ENCODE data around the gene CRTAC1.
A peak's percentile ranks its signal among the peaks of the same experiment; 100 is the strongest.

The CRTAC1 gene

DNA sequence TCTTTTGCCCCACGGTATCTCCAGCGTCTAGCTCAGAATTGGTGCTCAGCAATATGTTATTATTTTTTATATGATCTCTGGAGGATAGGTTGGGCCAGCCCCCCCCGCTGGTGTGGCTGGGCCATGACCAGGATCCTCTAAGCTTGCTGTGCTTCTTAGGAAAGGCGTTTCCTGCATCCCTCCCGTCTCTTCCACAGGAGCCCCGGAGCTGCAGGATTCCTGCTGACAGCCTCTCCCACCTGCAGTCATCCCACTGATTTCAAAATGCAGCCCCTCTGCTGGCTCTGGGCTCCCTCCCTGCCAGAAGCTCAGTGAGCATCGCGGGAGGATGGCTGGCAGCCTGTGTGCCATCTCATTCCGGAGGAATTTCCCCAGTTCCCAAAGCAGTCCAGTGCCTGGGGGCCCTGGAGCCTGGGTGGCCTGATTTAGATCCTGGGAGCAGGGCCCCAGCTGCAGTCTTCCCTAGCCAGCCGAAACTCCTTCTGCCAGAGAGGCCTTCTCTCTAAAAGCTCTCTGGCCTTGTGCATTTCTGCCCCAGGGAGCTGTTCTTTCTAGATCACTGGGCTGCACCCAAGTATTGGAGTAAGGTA lies 202.6 kb downstream of the CRTAC1 start:
- no peak for DNase-seq

DNA sequence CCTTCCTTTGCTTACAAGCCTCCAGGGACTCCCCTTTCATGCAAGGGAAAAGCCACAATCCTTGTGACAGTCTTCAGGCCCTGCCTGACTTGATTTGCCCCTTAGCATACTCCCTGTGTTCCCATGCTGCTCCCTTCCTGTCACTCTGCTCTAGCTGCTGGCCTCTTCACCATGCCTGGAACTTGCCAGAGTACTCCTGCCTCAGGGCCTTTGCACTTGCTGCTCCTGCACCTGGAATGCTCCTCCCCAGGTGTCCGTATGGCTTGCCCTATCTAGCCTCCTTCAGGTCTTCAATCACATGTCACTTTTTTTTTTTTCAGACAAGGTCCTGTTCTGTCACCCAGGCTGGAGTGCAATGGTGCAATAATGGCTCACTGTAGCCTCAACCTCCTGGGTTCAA lies 203.5 kb downstream of the CRTAC1 start:
- peak; percentile 6 for DNase-seq

DNA sequence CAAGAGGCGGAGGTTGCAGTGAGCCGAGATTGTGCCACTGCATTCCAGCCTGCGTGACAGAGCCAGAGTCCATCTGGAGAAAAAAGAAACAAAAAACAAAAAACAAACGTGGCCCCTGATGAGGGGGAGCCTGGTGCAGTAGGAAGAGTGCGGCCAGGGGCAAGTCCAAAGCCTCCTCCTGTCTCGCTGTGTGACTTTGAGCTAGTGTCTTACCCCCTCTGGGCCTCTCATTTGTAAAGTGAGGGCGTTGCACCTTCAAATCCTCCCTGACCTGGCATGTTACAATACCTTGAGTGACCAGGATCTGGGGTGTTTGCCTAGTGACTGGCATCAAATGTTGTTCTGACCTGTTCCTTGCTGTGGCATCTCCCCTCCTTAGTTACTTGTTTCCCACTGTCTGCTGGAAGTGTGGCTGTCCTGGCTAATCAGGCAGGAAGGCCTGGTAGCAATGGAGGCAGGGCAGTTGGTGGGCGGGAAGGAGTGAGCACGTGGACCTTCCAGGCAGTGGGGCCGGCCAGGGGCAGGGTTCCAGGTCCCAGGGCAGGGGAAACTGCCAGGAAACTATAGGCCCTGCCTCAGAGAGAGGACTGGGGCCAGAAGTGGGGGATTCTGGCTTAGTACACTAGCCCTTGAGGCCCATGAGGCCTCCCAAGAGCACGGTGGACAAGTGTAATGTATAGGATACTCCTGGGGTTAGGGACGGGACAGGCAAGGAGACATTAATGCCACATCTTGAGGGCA lies 205.2 kb downstream of the CRTAC1 start:
- no peak for DNase-seq

GRCh38 chr10:97823734-97824133 lies 206.7 kb downstream of the CRTAC1 start:
- DNase-seq = no peak

GRCh38 chr10:97822261-97822687 lies 208.1 kb downstream of the CRTAC1 start:
- DNase-seq = no peak

DNA sequence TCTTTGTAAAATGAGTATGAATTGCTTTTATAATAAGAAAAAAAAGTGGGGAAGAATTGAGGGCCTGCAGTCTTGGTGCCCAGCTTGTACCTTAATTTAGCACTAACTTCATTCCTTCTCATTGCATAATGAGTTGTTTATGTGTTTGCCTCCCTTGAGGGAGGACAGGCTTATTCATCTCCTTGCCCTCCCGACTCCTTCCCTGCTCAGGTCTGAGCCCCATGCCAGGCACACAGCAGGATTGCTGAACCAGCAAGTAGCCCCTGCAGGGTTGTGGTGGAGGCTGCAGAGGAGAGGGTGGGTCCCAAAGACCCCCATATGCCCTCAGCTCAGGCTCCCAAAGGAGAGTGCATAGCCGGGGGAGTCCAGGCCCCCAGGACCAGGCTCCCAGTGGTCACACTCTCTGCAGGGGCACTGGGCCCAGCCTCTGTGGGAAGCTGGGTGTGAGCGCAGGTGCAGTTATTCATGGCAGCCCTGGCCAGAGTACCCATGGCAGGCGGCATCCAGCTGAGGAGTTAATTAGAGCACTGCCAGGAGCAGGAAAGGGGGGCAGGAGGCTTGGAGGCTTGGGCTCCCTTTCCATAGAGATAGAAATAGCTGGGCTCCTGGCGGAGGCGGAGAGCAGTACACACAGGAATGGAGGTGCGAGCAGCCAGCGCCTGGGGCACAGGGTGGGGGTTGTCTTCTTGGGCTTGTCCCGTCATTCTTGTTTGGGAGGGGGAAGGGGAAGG lies 208.9 kb downstream of the CRTAC1 start:
- no peak for DNase-seq

- no peak for DNase-seq
These were observed 210.2 kb downstream of the CRTAC1 start for GRCh38 chr10:97820096-97820704.

GRCh38 chr10:97818572-97818971 lies 211.8 kb downstream of the CRTAC1 start:
- no peak for DNase-seq

- no peak for DNase-seq
These were observed 213.8 kb downstream of the CRTAC1 start for GRCh38 chr10:97816609-97817008.

All from NCI-H2171 treated with DMSO at 0.1 percent for 48 hours (cell line).